GM21723 (cell line): ENCODE measurements around the gene DFFB.

Experiments
- ATAC-seq: cut with Tn5 transposase; IDR thresholded peaks from one replicate; pipeline ENCODE4 v1.9.1; 2021; ENCODE audit warnings: mild to moderate bottlenecking, moderate library complexity; ENCODE audit not compliant: unreplicated experiment

Gene DFFB

DNA sequence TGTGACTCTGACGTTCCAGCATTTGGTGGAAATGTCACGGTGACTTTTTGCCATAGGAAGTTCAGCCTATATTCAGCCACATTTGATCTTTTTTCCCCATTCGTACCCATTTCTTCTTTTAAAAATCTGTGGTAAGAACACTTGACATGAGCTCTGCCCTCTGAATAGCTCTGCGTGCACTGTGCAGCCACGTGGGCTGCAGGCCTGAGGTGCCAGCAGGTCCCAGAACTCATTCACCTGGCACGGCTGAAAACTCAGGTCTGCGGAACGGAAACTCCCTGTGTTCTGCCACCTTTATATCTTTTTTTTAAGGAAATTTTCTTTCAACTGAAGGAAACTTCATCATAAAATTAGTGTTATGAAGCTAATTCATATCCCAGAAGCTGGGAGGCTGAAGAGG lies 28.9 kb upstream of the DFFB start:
- ATAC-seq, result no peak

- ATAC-seq, result no peak
Measured at GRCh38 chr1:3831689-3832088, 25.6 kb upstream of the DFFB start.

- no peak for ATAC-seq
Measured at GRCh38 chr1:3834701-3835100, 22.6 kb upstream of the DFFB start.

DNA sequence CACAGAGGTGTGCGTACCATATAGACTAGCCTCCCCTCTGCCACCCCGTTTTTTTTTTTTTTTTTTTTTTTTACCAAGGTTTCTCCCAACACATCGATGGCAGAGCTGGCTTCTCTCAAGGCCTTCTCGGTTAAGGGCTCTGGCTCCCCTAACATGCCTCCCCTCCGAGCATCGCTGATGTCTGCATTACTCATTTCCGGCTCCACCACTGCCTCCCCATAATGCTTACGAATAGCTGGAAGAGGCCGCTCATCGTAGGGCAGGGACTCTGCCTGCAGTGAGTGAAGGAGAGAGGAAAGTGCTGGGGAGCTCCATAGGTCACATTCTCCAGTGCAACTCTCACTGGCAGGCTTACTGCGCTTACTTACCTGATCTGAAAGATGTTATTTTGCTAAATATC lies 20.9 kb upstream of the DFFB start:
- ATAC-seq, result no peak

DNA sequence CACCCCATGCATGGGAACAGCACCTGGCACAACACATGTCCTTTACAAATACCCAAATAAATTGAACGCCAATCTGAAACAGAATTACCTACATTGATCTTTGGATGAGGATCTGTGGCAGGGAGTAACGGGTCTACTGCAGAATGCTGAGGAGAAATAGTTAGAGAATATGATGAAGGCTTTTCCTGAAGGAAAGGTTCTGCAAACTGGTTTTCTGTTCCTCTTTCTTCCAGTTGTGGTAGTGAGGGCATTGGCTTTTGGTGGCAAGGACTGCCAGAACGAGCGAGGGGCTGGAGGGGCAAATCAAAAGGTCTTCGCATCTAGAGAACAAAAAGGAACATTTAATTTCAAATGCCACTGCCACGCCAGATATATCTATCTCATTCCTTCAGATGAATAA lies 20.1 kb upstream of the DFFB start:
- no peak for ATAC-seq

- ATAC-seq, result no peak
Measured at GRCh38 chr1:3837685-3838084, 19.6 kb upstream of the DFFB start.

DNA sequence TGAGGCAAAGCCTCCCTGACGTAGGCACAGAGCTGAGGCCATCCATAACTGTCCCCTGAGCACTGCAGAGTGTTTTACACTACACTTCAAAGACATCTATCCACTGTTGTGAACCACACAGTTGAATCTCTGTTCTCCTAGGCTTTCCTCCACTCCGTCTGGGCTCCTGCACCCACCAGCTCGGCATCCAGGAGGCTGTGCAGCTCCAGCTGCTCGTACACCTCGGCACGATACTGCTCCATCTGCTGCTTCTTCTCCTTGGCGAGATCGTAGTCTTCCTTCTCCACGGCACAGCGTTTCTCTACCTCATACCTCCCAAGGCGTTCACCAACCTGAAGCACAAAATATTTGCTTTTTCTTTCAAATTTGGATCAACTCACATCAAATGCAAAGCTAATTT lies 18.5 kb upstream of the DFFB start:
- no peak for ATAC-seq

- ATAC-seq, result no peak
Measured at GRCh38 chr1:3841491-3841890, 15.8 kb upstream of the DFFB start.

- ATAC-seq, result no peak
Measured at GRCh38 chr1:3842912-3843311, 14.4 kb upstream of the DFFB start.

GRCh38 chr1:3846541-3846940 lies 10.7 kb upstream of the DFFB start:
- no peak for ATAC-seq

GRCh38 chr1:3847081-3847480 lies 10.2 kb upstream of the DFFB start:
- no peak for ATAC-seq

DNA sequence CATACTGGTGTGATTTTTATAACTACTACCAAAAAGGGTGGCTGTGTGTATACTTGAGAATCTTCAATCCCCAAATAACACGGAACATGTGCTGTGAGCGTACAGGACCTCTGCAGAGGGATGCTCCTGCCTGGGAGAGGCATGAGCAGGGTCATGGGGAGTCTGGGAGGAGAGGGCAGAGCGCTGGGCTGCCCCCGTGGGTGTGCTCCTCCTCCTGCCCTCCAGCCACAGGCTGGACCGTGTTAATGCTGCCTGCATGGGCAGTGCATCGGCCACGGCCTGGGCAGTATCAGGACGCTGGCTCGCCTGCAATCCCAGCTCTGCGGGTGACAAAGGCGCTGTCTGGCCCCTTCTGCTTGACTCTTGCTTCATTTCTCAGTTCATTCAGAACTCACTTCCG lies 6.4 kb upstream of the DFFB start:
- ATAC-seq, result no peak

- ATAC-seq, result no peak
Measured at GRCh38 chr1:3851292-3851691, 6.0 kb upstream of the DFFB start.

- ATAC-seq, result no peak
Measured at GRCh38 chr1:3852091-3852490, 5.2 kb upstream of the DFFB start.

- no peak for ATAC-seq
Measured at GRCh38 chr1:3852711-3853485, 4.4 kb upstream of the DFFB start.

- ATAC-seq, result no peak
Measured at GRCh38 chr1:3857791-3858129, 484 bp downstream of the DFFB start.

GRCh38 chr1:3858231-3858981 lies 1.1 kb downstream of the DFFB start:
- ATAC-seq, result no peak

- no peak for ATAC-seq
Measured at GRCh38 chr1:3863231-3863935, 6.1 kb downstream of the DFFB start.

GRCh38 chr1:3864884-3865283 lies 7.6 kb downstream of the DFFB start:
- ATAC-seq, result no peak

DNA sequence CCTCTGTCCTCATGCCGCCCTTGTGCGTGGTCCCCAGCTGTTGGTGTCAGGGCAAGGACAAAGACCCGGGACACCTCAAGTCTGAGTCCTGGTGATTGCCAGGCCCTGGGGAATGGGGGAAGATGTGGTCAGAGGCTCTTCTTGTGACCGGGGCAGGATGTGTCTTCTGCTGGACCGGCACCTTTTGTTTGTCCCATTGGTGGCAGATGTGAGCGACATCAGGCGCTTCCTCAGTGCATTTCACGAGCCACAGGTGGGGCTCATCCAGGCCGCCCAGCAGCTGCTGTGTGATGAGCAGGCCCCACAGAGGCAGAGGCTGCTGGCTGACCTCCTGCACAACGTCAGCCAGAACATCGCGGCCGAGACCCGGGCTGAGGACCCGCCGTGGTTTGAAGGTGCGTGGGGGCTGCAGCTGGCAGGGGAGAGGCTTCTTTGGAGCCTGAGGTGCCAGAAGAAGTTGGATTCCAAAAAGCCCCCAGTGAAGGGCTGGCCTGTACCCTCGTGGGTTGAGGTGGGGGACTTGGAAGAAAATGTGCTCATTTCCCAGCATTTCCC lies 8.4 kb downstream of the DFFB start:
- ATAC-seq, result no peak

DNA sequence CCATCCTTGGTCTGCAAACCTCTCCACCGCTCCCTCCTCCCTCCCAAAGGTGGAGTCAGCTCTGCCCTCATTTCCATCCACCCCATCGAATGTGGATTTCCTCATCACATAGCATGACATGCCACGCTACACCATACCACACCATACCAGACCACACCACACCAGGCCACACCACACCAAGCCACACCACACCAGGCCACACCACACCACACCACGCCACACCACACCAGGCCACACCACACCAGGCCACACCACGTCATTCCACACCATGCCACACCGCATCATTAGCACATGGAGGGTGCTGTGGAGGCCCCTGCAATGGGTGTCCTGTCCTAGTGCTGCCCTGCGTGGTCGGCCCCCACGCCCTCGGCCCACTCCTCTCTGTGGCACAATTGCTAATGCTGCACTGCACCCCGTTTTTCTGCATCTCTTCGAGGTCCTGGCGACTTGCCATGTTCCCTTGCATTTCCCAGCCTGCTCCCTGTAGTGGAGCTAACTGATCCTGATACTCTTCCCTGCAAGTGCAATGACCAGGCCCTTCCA lies 11.3 kb downstream of the DFFB start:
- no peak for ATAC-seq
